GM21528 (cell line): Measurements from ENCODE around the gene TSPAN16.

Source experiments
- ATAC-seq: cut with Tn5 transposase; IDR thresholded peaks from one replicate; pipeline ENCODE4 v1.9.1; 2021; ENCODE audit warnings: mild to moderate bottlenecking, moderate library complexity; ENCODE audit not compliant: unreplicated experiment, low FRiP score

The TSPAN16 gene

DNA sequence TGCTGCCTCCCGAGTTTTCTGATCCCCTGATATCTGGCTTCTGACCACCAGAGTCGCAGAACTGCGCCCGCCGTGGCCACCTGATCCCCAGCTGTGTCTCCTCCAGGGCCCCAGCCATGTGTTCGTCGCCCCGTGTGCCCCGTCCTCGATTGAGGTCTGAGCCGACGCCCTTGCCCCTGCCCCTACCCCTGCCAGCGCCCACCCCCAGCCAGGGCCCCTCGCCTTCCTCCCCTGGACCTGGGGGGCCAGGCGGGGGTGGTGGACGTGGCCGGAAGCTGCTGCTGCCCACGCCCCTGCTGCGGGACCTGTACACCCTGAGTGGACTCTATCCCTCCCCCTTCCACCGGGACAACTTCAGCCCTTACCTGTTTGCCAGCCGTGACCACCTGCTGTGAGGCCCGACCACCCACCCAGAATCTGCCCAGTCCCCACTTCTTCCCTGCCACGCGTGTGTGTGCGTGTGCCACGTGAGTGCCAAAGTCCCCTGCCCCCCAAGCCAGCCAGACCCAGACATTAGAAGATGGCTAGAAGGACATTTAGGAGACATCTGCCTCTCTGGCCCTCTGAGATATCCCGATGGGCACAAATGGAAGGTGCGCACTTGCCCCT lies 68.4 kb downstream of the TSPAN16 start:
- no peak for ATAC-seq

DNA sequence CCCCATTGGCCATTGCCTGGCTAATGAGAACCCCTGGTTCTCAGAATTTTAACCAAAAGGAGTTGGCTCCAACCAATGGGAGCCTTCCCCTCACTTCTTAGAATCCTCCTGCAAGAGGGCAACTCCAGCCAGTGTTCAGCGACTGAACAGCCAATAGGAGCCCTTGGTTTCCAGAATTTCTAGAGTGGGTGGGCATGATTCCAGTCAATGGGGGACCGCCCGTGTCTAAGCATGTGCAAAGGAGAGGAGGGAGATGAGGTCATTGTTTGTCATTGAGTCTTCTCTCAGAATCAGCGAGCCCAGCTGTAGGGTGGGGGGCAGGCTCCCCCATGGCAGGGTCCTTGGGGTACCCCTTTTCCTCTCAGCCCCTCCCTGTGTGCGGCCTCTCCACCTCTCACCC lies 69.0 kb downstream of the TSPAN16 start:
- no peak for ATAC-seq
